ENCODE measurements around the gene PNPLA2.

GRCh38 chr11:774873-775592 lies 43.7 kb upstream of the PNPLA2 start:
- no peak for TF ChIP-seq ZNF274 (IDR thresholded peaks at IDR 0.05; ENCODE audit: low read depth, low read length)
- no peak for TF ChIP-seq YY1 (IDR thresholded peaks at IDR 0.05; ENCODE audit: insufficient read depth, insufficient read length)
- no peak for TF ChIP-seq SUZ12 (IDR thresholded peaks at IDR 0.05; ENCODE audit: extremely low read depth, insufficient read depth, insufficient read length)

Data from NT2/D1 (cell line).